Left colon (tissue), 2 donors: ENCODE results near the gene NDUFAF3. TPM values are rescaled to one million over a fixed set of nuclear protein-coding genes. Genes with fewer than 3 reads are reported as not detected.

Experiments
- ATAC-seq: fragments of 200-7000 bp; cut with Tn5 transposase; one replicate; pipeline ENCODE4 v1.9.1; 2020; ENCODE audit warnings: mild to moderate bottlenecking, moderate library complexity
- DNase-seq, 2 donors: peaks; one replicate each; pipeline ENCODE4 v3.0.0-alpha.2; 2020
- intact Hi-C, 2 donors: fragments of 100-400 bp; cut with DNase I in 1 of 2; cut with micrococcal nuclease in 1 of 2; formaldehyde crosslinking; loops; one replicate each; pipeline versions ENCODE4 v1.11.2 to v1.14.0; 2022; cut with DNase I, micrococcal nuclease
- microRNA-seq, 2 donors: library from miRNA; unstranded; fragments of <30 nt; microRNA quantifications; one replicate each; pipeline versions ENCODE4 v1.1.0 to v1.2.0, GENCODE V29; 2020
- total RNA-seq, 2 donors: library from RNA; stranded (reverse); fragmentation: NEBNext Ultra II Directional; extraction: Animal tissue kit (Norgen Biotek cat#: 25700); gene quantifications; one replicate each; pipeline ENCODE4 v1.2.1, GENCODE V29; 2021
- donor health status: DM: no; HTN: no; CAD: no.
- donor health status: DM: yes; HTN: yes; CAD: no.

Gene NDUFAF3
- total RNA-seq, 2 donors from 2014 or later, result 65.2 to 70.1 TPM

- ATAC-seq (peak; percentile 93), DNase-seq (peak; percentile 90 to 96)
- intact Hi-C loops, result no loop called here
These were observed 7.0 kb downstream of the NDUFAF3 start, which contains the start of gene IMPDH2 for GRCh38 chr3:49028673-49029562. TSS of gene IMPDH2 (minus strand) at chr3:49029398. CDS start at chr3:49029350, 48 bp downstream.

- ATAC-seq (no peak), DNase-seq (no peak)
- intact Hi-C loops, result no loop called here
These were observed 7.6 kb downstream of the NDUFAF3 start for GRCh38 chr3:49029563-49029884.

- ATAC-seq (no peak), DNase-seq (no peak)
- intact Hi-C loops, result no loop called here
These were observed 8.4 kb downstream of the NDUFAF3 start for GRCh38 chr3:49030321-49030720.

- DNase-seq (no peak), ATAC-seq (no peak)
- intact Hi-C loops, result no loop called here
These were observed 10.9 kb downstream of the NDUFAF3 start for GRCh38 chr3:49032646-49033304.

GRCh38 chr3:49034650-49035049, 12.7 kb downstream of the NDUFAF3 start:
- ATAC-seq (no peak), DNase-seq (no peak)
- intact Hi-C loops, result no loop called here

- ATAC-seq, result no peak
- no peak for DNase-seq
- intact Hi-C loops, result no loop called here
These were observed 13.4 kb downstream of the NDUFAF3 start for GRCh38 chr3:49035281-49035680.

GRCh38 chr3:49053543-49053942, 31.6 kb downstream of the NDUFAF3 start:
- DNase-seq (no peak), ATAC-seq (no peak)
- intact Hi-C loops, result no loop called here

- DNase-seq (no peak), ATAC-seq (no peak)
- intact Hi-C loops, result no loop called here
These were observed 32.5 kb downstream of the NDUFAF3 start for GRCh38 chr3:49054344-49054862.

GRCh38 chr3:49057268-49057667, 35.3 kb downstream of the NDUFAF3 start:
- DNase-seq (no peak), ATAC-seq (no peak)
- intact Hi-C loops, result no loop called here

GRCh38 chr3:49058011-49058410, 36.1 kb downstream of the NDUFAF3 start:
- DNase-seq (no peak), ATAC-seq (no peak)
- intact Hi-C loops, result no loop called here

Small RNA genes within 50 kb of the gene (microRNA-seq; reads per million reads assigned to microRNA genes)
- gene MIR191 (13,181 to 20,687 reads per million in 2 donors), gene MIR425 (2,359 to 4,578 reads per million in 2 donors)

Other genes with a start within 250 kb of the NDUFAF3 start
- gene PRKAR2A, start 174.2 kb upstream of the NDUFAF3 start, total RNA-seq, result 10 to 100 TPM; 68.1 to 75.4 TPM
- gene SLC25A20, start 123.2 kb upstream of the NDUFAF3 start, total RNA-seq, result 10 to 100 TPM; 43.0 to 56.3 TPM
- gene ARIH2, start 103.3 kb upstream of the NDUFAF3 start, total RNA-seq, result 10 to 100 TPM; 72.3 to 82.0 TPM
- 10 to 100 TPM; 33.8 to 47.3 TPM for gene P4HTM, start 31.9 kb upstream of the NDUFAF3 start, total RNA-seq
- gene WDR6, start 14.7 kb upstream of the NDUFAF3 start, total RNA-seq, result 100 to 1,000 TPM; 114 to 121 TPM
- 10 to 100 TPM; 19.2 to 20.5 TPM for gene DALRD3, start 3.5 kb upstream of the NDUFAF3 start, total RNA-seq
- gene IMPDH2, start 7.3 kb downstream of the NDUFAF3 start, total RNA-seq, result 100 to 1,000 TPM; 102 to 122 TPM
- gene QRICH1, start 72.0 kb downstream of the NDUFAF3 start, total RNA-seq, result 10 to 100 TPM; 73.5 to 83.6 TPM
- gene QARS1, start 82.6 kb downstream of the NDUFAF3 start, total RNA-seq, result 100 to 1,000 TPM; 339 to 417 TPM
- 10 to 100 TPM; 66.9 to 67.7 TPM for gene USP19, start 98.7 kb downstream of the NDUFAF3 start, total RNA-seq
- gene LAMB2, start 110.9 kb downstream of the NDUFAF3 start, total RNA-seq, result 100 to 1,000 TPM in 1 of 2 donors, 10 to 100 TPM in 1; 66.1 to 102 TPM
- gene CCDC71, start 144.2 kb downstream of the NDUFAF3 start, total RNA-seq, result 10 to 100 TPM; 16.3 to 20.3 TPM
- gene KLHDC8B, start 149.5 kb downstream of the NDUFAF3 start, total RNA-seq, result 10 to 100 TPM in 1 of 2 donors, 1 to 10 TPM in 1; 4.6 to 12.5 TPM